ENCODE measurements around the gene SERGEF. TPM values are rescaled to one million over a fixed set of nuclear protein-coding genes. Genes with fewer than 3 reads are reported as not detected.

SERGEF gene
- total and polyA plus RNA-seq, 11 donors, result 11.6 to 55.0 (median 22.1) TPM

Other genes with a start within 250 kb of the SERGEF start
- gene TPH1, start 33.2 kb upstream of the SERGEF start, total RNA-seq, result under 1 TPM in 4 of 9 donors, not detected in 5; 0.06 to 0.45 (median 0.19) TPM
- gene TPH1, start 33.2 kb upstream of the SERGEF start, polyA plus RNA-seq, result under 1 TPM; 0.11 to 0.19 TPM
- gene SAAL1, start 93.0 kb upstream of the SERGEF start, total RNA-seq, result 1 to 10 TPM; 4.9 to 7.6 (median 6.6) TPM
- 10 to 100 TPM in 1 of 2 donors, 1 to 10 TPM in 1; 7.5 to 10.9 TPM for gene SAAL1, start 93.0 kb upstream of the SERGEF start, polyA plus RNA-seq
- not detected for gene MRGPRX3, start 119.5 kb upstream of the SERGEF start, total RNA-seq
- gene MRGPRX3, start 119.5 kb upstream of the SERGEF start, polyA plus RNA-seq, result not detected
- gene MRGPRX4, start 159.8 kb upstream of the SERGEF start, total RNA-seq, result not detected
- gene MRGPRX4, start 159.8 kb upstream of the SERGEF start, polyA plus RNA-seq, result not detected
- gene SAA4, start 223.8 kb upstream of the SERGEF start, total RNA-seq, result not detected
- gene SAA4, start 223.8 kb upstream of the SERGEF start, polyA plus RNA-seq, result not detected
- 1 to 10 TPM in 3 of 9 donors, under 1 TPM in 1, not detected in 5; 0.56 to 2.2 (median 1.3) TPM for gene SAA2, start 235.6 kb upstream of the SERGEF start, total RNA-seq
- 1 to 10 TPM in 1 of 2 donors, not detected in 1; 1.9 TPM for gene SAA2, start 235.6 kb upstream of the SERGEF start, polyA plus RNA-seq

All from heart left ventricle (tissue), 11 donors.